HEK293 (cell line): Measurements from ENCODE around the gene CNEP1R1.

ENCODE experiments used
- ZNF274 ChIP-seq, 2 experiments: fragments of 200-500 bp in 1 of 2; fragments of 450-650 bp in 1 of 2; sonication (Bioruptor generic) in 1 of 2; formaldehyde crosslinking in 1 of 2; IDR thresholded peaks; 2 replicates each; pipeline versions ENCODE4 v1.5.1 to v1.6.1; 2014 to 2016; ENCODE audit warnings: borderline replicate concordance in 1 of 2, inconsistent platforms in 1 of 2, low read length in 1 of 2, missing biosample characterization in 1 of 2, missing genetic modification characterization in 1 of 2
- ZNF302 ChIP-seq: fragments of 450-650 bp; formaldehyde crosslinking; IDR thresholded peaks from 2 replicates; pipeline ENCODE4 v1.5.1; 2016; ENCODE audit warnings: missing biosample characterization, missing genetic modification characterization, low read depth
- ZNF501 ChIP-seq: fragments of 450-650 bp; formaldehyde crosslinking; IDR thresholded peaks from 2 replicates; pipeline ENCODE4 v1.5.1; 2016; ENCODE audit warnings: missing biosample characterization, missing genetic modification characterization
- TF ChIP-seq, protein P1 (sequence below): sonication (generic); formaldehyde crosslinking; IDR thresholded peaks from 2 replicates; pipeline ENCODE4 v1.8.1; 2022; ENCODE audit warnings: mild to moderate bottlenecking, moderate library complexity, missing genetic modification reagents
- TF ChIP-seq, protein P2 (sequence below): fragments of 450-650 bp; formaldehyde crosslinking; IDR thresholded peaks from 2 replicates; pipeline ENCODE4 v1.5.1; 2016; ENCODE audit warnings: missing biosample characterization, missing genetic modification characterization

DNA sequence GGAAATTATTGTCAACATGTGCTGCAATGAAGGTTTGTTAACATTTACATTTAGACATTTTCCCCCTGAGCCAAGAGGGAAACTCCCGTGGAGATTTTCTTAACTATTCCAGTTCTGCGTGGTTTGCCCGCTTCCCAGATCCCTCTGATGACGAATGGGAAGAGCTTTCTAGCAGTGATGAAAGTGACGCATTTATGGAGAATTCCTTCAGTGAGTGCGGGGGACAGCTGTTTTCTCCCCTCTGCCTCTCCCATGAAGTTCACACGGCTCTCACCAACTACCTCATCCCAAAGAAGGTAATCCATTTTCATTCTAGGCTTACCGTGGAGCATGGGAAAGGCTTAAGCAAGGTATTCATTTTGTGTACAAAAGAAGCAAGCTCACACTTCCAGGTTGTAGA, 59.0 kb downstream of the CNEP1R1 start:
- TF ChIP-seq ZNF302 (no peak), ZNF274 (IDR thresholded peaks at IDR 0.05; ENCODE audit: low read length) (no peak), ZNF274 (tag by site-specific recombination; IDR thresholded peaks at IDR 0.05; ENCODE audit: borderline replicate concordance) (no peak), ZNF501 (tag by site-specific recombination) (no peak)
- TF ChIP-seq, protein P1, sequence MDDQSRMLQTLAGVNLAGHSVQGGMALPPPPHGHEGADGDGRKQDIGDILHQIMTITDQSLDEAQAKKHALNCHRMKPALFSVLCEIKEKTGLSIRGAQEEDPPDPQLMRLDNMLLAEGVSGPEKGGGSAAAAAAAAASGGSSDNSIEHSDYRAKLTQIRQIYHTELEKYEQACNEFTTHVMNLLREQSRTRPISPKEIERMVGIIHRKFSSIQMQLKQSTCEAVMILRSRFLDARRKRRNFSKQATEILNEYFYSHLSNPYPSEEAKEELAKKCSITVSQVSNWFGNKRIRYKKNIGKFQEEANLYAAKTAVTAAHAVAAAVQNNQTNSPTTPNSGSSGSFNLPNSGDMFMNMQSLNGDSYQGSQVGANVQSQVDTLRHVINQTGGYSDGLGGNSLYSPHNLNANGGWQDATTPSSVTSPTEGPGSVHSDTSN (CRISPR knock-in tag), result no peak
- TF ChIP-seq, protein P2, sequence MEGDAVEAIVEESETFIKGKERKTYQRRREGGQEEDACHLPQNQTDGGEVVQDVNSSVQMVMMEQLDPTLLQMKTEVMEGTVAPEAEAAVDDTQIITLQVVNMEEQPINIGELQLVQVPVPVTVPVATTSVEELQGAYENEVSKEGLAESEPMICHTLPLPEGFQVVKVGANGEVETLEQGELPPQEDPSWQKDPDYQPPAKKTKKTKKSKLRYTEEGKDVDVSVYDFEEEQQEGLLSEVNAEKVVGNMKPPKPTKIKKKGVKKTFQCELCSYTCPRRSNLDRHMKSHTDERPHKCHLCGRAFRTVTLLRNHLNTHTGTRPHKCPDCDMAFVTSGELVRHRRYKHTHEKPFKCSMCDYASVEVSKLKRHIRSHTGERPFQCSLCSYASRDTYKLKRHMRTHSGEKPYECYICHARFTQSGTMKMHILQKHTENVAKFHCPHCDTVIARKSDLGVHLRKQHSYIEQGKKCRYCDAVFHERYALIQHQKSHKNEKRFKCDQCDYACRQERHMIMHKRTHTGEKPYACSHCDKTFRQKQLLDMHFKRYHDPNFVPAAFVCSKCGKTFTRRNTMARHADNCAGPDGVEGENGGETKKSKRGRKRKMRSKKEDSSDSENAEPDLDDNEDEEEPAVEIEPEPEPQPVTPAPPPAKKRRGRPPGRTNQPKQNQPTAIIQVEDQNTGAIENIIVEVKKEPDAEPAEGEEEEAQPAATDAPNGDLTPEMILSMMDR (tag by site-specific recombination), result no peak
